WTC11 (cell line): Measurements from ENCODE around the gene SLC1A7. TPM values are rescaled to one million over a fixed set of nuclear protein-coding genes. Genes with fewer than 3 reads are reported as not detected.

Source experiments
- ATAC-seq: fragments of 200-7000 bp; cut with Tn5 transposase; 2 replicates; pipeline ENCODE4 v1.10.0; 2021; ENCODE audit warnings: mild to moderate bottlenecking, moderate library complexity
- CTCF ChIA-PET: fragments of 300-600 bp; sonication (Branson Sonifier 250); formaldehyde crosslinking; loops from one replicate; lab custom pipeline; 2021; ENCODE audit warnings: antibody characterized with exemption; lab: Charles Lee
- POLR2A ChIA-PET: fragments of 350-600 bp; sonication (Branson Sonifier 250); formaldehyde crosslinking; loops from one replicate; lab custom pipeline; 2021; ENCODE audit warnings: antibody characterized with exemption; lab: Charles Lee
- DNase-seq: peaks from one replicate; pipeline ENCODE4 v3.0.0; 2021; ENCODE audit warnings: low spot score
- H3K27ac Mint-ChIP-seq: 2 replicates; pipeline ENCODE4 v1.8.0; 2021; ENCODE audit warnings: mixed read lengths
- H3K27me3 Mint-ChIP-seq: 2 replicates; pipeline ENCODE4 v1.8.0; 2021; ENCODE audit warnings: low read depth, mild to moderate bottlenecking, moderate library complexity, mixed read lengths
- H3K36me3 Mint-ChIP-seq: 2 replicates; pipeline ENCODE4 v1.8.0; 2021; ENCODE audit warnings: mixed read lengths
- H3K4me1 Mint-ChIP-seq: 2 replicates; pipeline ENCODE4 v1.8.0; 2022; ENCODE audit warnings: mixed read lengths
- H3K4me3 Mint-ChIP-seq: 2 replicates; pipeline ENCODE4 v1.8.0; 2021; ENCODE audit warnings: mild to moderate bottlenecking, moderate library complexity, mixed read lengths
- H3K9me3 Mint-ChIP-seq: 2 replicates; pipeline ENCODE4 v1.8.0; 2021; ENCODE audit warnings: mixed read lengths
- ATF3 ChIP-seq: sonication (generic); formaldehyde crosslinking; conservative IDR thresholded peaks from 2 replicates; pipeline ENCODE4 v1.8.1; 2022; ENCODE audit warnings: mild to moderate bottlenecking, missing genetic modification reagents
- CREB1 ChIP-seq: sonication (generic); formaldehyde crosslinking; IDR thresholded peaks from 2 replicates; pipeline ENCODE4 v1.8.0; 2023; ENCODE audit warnings: mild to moderate bottlenecking, missing genetic modification reagents
- EMX1 ChIP-seq: fragments of 250-450 bp; sonication (Bioruptor Pico); IDR thresholded peaks from 2 replicates; pipeline ENCODE4 v1.8.0; 2021; ENCODE audit warnings: mild to moderate bottlenecking
- ETV6 ChIP-seq: sonication (generic); formaldehyde crosslinking; IDR thresholded peaks from 2 replicates; pipeline ENCODE4 v1.8.1; 2022; ENCODE audit warnings: mild to moderate bottlenecking, missing genetic modification reagents
- FOXJ3 ChIP-seq: sonication (generic); formaldehyde crosslinking; IDR thresholded peaks from 2 replicates; pipeline ENCODE4 v1.9.0; 2021; ENCODE audit warnings: missing genetic modification reagents, mild to moderate bottlenecking, borderline replicate concordance
- FOXK1 ChIP-seq: sonication (generic); formaldehyde crosslinking; IDR thresholded peaks from 2 replicates; pipeline ENCODE4 v1.8.0; 2022; ENCODE audit warnings: mild to moderate bottlenecking, moderate library complexity, missing genetic modification reagents
- FOXP4 ChIP-seq: sonication (generic); formaldehyde crosslinking; IDR thresholded peaks from 2 replicates; pipeline ENCODE4 v1.8.0; 2022; ENCODE audit warnings: mild to moderate bottlenecking, missing genetic modification reagents
- HMGXB4 ChIP-seq: sonication (generic); formaldehyde crosslinking; IDR thresholded peaks from 2 replicates; pipeline ENCODE4 v1.8.1; 2023; ENCODE audit warnings: mild to moderate bottlenecking, moderate library complexity, missing genetic modification reagents
- NR3C1 ChIP-seq: sonication (generic); formaldehyde crosslinking; conservative IDR thresholded peaks from 2 replicates; pipeline ENCODE4 v1.8.1; 2023; ENCODE audit warnings: low read depth, mild to moderate bottlenecking, missing genetic modification reagents
- PRDM15 ChIP-seq: sonication (generic); formaldehyde crosslinking; IDR thresholded peaks from 2 replicates; pipeline ENCODE4 v1.8.0; 2022; ENCODE audit warnings: missing genetic modification reagents
- PREB ChIP-seq: sonication (generic); formaldehyde crosslinking; IDR thresholded peaks from 2 replicates; pipeline ENCODE4 v1.8.1; 2022; ENCODE audit warnings: mild to moderate bottlenecking, missing genetic modification reagents, moderate library complexity, borderline replicate concordance
- STAT6 ChIP-seq: sonication (generic); formaldehyde crosslinking; conservative IDR thresholded peaks from 2 replicates; pipeline ENCODE4 v1.8.1; 2023; ENCODE audit warnings: mild to moderate bottlenecking, low read depth, missing genetic modification reagents, moderate library complexity
- ZBTB43 ChIP-seq: sonication (generic); formaldehyde crosslinking; IDR thresholded peaks from 2 replicates; pipeline ENCODE4 v1.8.1; 2023; ENCODE audit warnings: mild to moderate bottlenecking, missing genetic modification reagents
- ZNF232 ChIP-seq: sonication (generic); formaldehyde crosslinking; IDR thresholded peaks from 2 replicates; pipeline ENCODE4 v1.8.0; 2022; ENCODE audit warnings: mild to moderate bottlenecking, missing genetic modification reagents
- ZNF671 ChIP-seq: fragments of 250-450 bp; sonication (Bioruptor Pico); IDR thresholded peaks from 2 replicates; pipeline ENCODE4 v1.8.0; 2021; ENCODE audit warnings: mild to moderate bottlenecking
- total RNA-seq: library from RNA; stranded (reverse); gene quantifications from 3 replicates; pipeline ENCODE4 v1.2.3, GENCODE V29; 2021

The SLC1A7 gene
- total RNA-seq, 1 experiment from 2014 or later: not detected

- H3K27ac Mint-ChIP-seq: no peak overlapping the region
- no peaks in the 10 kb centered on the region for H3K4me1 Mint-ChIP-seq
- H3K9me3 Mint-ChIP-seq: no peaks in the 10 kb centered on the region
- H3K4me3 Mint-ChIP-seq: no peak overlapping the region
- H3K36me3 Mint-ChIP-seq: no peaks in the 10 kb centered on the region
- no peaks in the 10 kb centered on the region; the same call in 1 of the 2 replicates for H3K27me3 Mint-ChIP-seq
- CTCF ChIA-PET: no interaction called here
- DNase-seq: no peak
- TF ChIP-seq CREB1 (CRISPR knock-in tag) (no peak), FOXK1 (CRISPR knock-in tag) (no peak), ZNF232 (CRISPR knock-in tag) (no peak), PRDM15 (no peak), ATF3 (CRISPR knock-in tag) (no peak), ETV6 (CRISPR knock-in tag) (no peak), EMX1 (CRISPR knock-in tag) (no peak), PREB (CRISPR knock-in tag) (no peak), ZBTB43 (no peak), HMGXB4 (CRISPR knock-in tag) (no peak), STAT6 (CRISPR knock-in tag) (no peak), FOXP4 (CRISPR knock-in tag) (no peak), ZNF671 (CRISPR knock-in tag) (no peak), NR3C1 (CRISPR knock-in tag) (no peak), FOXJ3 (no peak)
- POLR2A ChIA-PET: no interaction called here
- no peak for ATAC-seq
These were observed 5.7 kb upstream of the SLC1A7 start for GRCh38 chr1:53148123-53148522.
